Trophoblast cell (in vitro differentiated cells and primary cell): ENCODE results near the gene PRMT3.

Source experiments
- DNase-seq, 2 donors: peaks; one replicate each; pipeline ENCODE4 v3.0.0-alpha.2; 2016
- H2AFZ ChIP-seq: 2 replicates; pipeline ENCODE4 v1.6.1; 2013; ENCODE audit warnings: low read length, moderate library complexity, mild to moderate bottlenecking; ENCODE audit not compliant: insufficient read depth, poor library complexity
- H2AK5ac ChIP-seq: 2 replicates; pipeline ENCODE4 v1.6.1; 2013; ENCODE audit warnings: mild to moderate bottlenecking, low read length
- H2BK120ac ChIP-seq: 2 replicates; pipeline ENCODE4 v1.6.1; 2013; ENCODE audit warnings: low read length, mild to moderate bottlenecking, moderate library complexity; ENCODE audit not compliant: insufficient read depth, poor library complexity
- H2BK12ac ChIP-seq: 2 replicates; pipeline ENCODE4 v1.6.1; 2013; ENCODE audit warnings: mild to moderate bottlenecking, low read length, moderate library complexity
- H2BK5ac ChIP-seq: 2 replicates; pipeline ENCODE4 v1.6.1; 2013; ENCODE audit warnings: low read length, low read depth, moderate library complexity, mild to moderate bottlenecking; ENCODE audit not compliant: poor library complexity
- H3K14ac ChIP-seq: 2 replicates; pipeline ENCODE4 v1.6.1; 2013; ENCODE audit warnings: mild to moderate bottlenecking, low read length
- H3K18ac ChIP-seq: 2 replicates; pipeline ENCODE4 v1.6.1; 2013; ENCODE audit warnings: mild to moderate bottlenecking, low read length
- H3K23ac ChIP-seq: 2 replicates; pipeline ENCODE4 v1.6.1; 2013; ENCODE audit warnings: low read length
- H3K27ac ChIP-seq: 2 replicates; pipeline ENCODE4 v1.5.1; 2013; ENCODE audit warnings: low read depth, mild to moderate bottlenecking, inconsistent platforms, low read length, moderate library complexity
- H3K27me3 ChIP-seq: 2 replicates; pipeline ENCODE4 v1.6.1; 2013; ENCODE audit warnings: inconsistent platforms, mild to moderate bottlenecking, low read length, moderate library complexity; ENCODE audit not compliant: insufficient read depth
- H3K36me3 ChIP-seq, 2 experiments: 1 replicate in 1 of 2; 2 replicates in 1 of 2; pipeline ENCODE4 v1.6.1; 2013; ENCODE audit warnings: low read length in 2 of 2, mild to moderate bottlenecking in 2 of 2, moderate library complexity in 1 of 2; ENCODE audit not compliant: insufficient read depth in 2 of 2, control insufficient read depth in 1 of 2
- H3K4ac ChIP-seq: 2 replicates; pipeline ENCODE4 v1.6.1; 2013; ENCODE audit warnings: low read depth, mild to moderate bottlenecking, low read length, moderate library complexity
- H3K4me1 ChIP-seq, 2 experiments: 1 replicate in 1 of 2; 2 replicates in 1 of 2; pipeline ENCODE4 v1.6.1; 2013; ENCODE audit warnings: low read length in 2 of 2, mild to moderate bottlenecking in 2 of 2, moderate library complexity in 1 of 2; ENCODE audit not compliant: insufficient read depth in 2 of 2, control insufficient read depth in 1 of 2
- H3K4me2 ChIP-seq: 2 replicates; pipeline ENCODE4 v1.6.1; 2013; ENCODE audit warnings: inconsistent platforms, mild to moderate bottlenecking, low read length, moderate library complexity
- H3K4me3 ChIP-seq: 2 replicates; pipeline ENCODE4 v1.5.1; 2013; ENCODE audit warnings: mild to moderate bottlenecking, low read depth, low read length, inconsistent platforms
- H3K79me1 ChIP-seq: one replicate; pipeline ENCODE4 v1.6.1; 2013; ENCODE audit warnings: low read length
- H3K79me2 ChIP-seq: 2 replicates; pipeline ENCODE4 v1.6.1; 2013; ENCODE audit warnings: low read length, mild to moderate bottlenecking; ENCODE audit not compliant: control insufficient read depth, insufficient read depth, poor library complexity
- H3K9ac ChIP-seq: 2 replicates; pipeline ENCODE4 v1.6.1; 2013; ENCODE audit warnings: mild to moderate bottlenecking, low read length
- H3K9me3 ChIP-seq: 2 replicates; pipeline ENCODE4 v1.6.1; 2013; ENCODE audit warnings: low read depth, mild to moderate bottlenecking, control low read depth, inconsistent platforms, low read length; ENCODE audit not compliant: insufficient read depth
- H4K12ac ChIP-seq: 2 replicates; pipeline ENCODE4 v1.6.1; 2013; ENCODE audit warnings: low read depth, mild to moderate bottlenecking, low read length, moderate library complexity
- H4K8ac ChIP-seq: 2 replicates; pipeline ENCODE4 v1.6.1; 2013; ENCODE audit warnings: low read depth, mild to moderate bottlenecking, low read length, moderate library complexity
- H4K91ac ChIP-seq: one replicate; pipeline ENCODE4 v1.6.1; 2013; ENCODE audit warnings: low read depth, mild to moderate bottlenecking, low read length, moderate library complexity
- WGBS: extraction: QIAGEN DNeasy Blood & Tissue Kit; methylation state at CpG from one replicate; pipeline ENCODE4 v1.1.7; 2013; ENCODE audit warnings: missing lambda C conversion rate; ENCODE audit not compliant: insufficient read length, insufficient coverage; ENCODE audit errors: extremely low coverage; 5-methylcytosine and 5-hydroxymethylcytosine counted together

The PRMT3 gene

DNA sequence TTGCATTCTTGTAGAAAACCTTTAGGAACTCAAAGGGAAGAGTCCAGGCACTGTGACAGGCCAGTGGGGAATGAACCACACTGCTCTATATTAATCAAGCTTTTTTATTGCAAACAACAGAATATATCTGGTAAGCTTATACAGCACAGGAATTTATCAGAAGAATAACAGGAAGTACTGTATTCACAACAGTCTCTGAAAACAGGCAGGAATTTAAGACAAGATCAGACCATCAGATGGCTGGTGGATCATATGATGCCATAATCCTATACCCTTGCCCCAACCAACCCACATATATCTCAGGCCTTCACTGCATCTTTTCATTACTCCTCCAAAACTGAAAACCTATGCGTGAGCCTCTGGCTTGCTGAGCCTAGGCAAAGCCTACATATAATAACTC is 25.0 kb upstream of the PRMT3 start:
- Histone ChIP-seq H3K27me3 (no peaks in the 10 kb centered on the region), H3K4me3 (no peak overlapping the region), H2AK5ac (no peak overlapping the region), H3K14ac (no peak overlapping the region), H3K79me1 (peaks cover 14% of the 10 kb centered on the region), H3K4ac (no peak overlapping the region), H3K9me3 (no peaks in the 10 kb centered on the region), H4K8ac (no peak overlapping the region), H3K27ac (no peak overlapping the region), H3K36me3 (no peaks in the 10 kb centered on the region), H2AFZ (no peak overlapping the region), H3K9ac (no peak overlapping the region), H4K12ac (no peak overlapping the region), H2BK120ac (no peak overlapping the region), H3K18ac (no peak overlapping the region), H4K91ac (no peak overlapping the region), H3K4me2 (no peak overlapping the region), H3K23ac (no peak overlapping the region), H2BK5ac (no peak overlapping the region), H2BK12ac (no peak overlapping the region), H3K4me1 (peaks cover 4 to 6% of the 10 kb centered on the region in 2 experiments), H3K79me2 (peaks cover 3% of the 10 kb centered on the region)
- DNase-seq: no peak
- WGBS: no CpG with 5 or more reads among the region's 1 CpG

DNA sequence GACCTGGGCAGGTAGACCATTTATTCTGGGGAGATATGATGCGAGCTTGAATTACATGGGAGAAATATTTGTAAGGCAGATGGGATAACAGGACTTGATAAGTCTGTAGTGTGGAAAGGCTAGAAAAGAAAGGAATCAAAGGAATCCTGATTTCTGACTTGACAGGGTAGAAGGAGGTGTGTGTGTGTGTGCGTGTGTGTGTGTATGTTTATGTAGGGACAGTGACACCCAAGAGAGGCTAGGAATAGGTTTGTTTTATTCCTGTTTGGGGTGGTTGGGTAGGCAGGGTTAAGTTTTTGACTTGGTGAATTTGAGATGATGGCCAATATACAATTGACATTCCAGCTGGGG is 24.4 kb upstream of the PRMT3 start:
- no CpG with 5 or more reads among the region's 2 CpGs for WGBS

DNA sequence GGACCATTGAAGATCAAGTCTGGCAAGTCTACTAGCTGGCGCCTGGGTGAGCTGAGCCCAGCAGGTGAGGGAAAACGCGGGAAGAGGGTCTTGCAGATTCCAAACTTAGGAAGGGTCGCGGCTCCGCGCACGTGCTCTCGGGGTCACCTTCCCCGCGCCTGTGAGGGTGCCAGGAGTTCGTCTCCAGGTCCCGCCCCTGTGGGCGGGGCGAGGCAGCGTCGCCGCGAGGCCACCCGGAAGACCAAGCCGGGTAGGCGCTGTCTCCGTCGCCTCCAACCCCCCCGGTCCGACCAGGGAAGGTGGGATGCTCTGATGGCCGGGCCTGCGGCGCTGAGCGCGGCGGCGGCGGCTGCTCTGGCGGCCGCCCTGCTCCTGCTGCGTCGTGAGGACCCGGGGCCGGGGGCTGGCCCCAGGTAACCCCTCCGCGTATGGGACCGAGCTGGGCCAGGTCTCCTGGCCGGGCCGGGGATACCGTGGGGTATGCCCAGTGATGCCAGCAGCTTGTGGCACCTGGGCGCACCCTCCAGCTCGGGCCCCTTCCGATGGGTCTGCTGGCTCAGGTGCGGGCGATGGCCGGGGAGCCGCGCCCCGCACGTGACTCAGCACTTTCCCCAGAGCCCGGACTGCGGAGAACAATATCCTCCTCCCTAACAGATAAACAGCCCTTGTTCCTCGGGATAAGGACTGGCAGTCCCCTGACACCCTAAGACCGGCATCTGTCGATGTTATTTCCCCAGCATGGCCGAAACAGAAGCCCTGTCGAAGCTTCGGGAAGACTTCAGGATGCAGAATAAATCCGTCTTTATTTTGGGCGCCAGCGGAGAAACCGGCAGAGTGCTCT is 23.8 kb upstream of the PRMT3 start, which contains the start of gene HTATIP2:
Gene HTATIP2 (plus strand): TSS at position 215 of the 841 bp plus-strand sequence. CDS start 524 bp downstream, at position 739.
- Histone ChIP-seq H2BK120ac (peak within 1 kb of the TSS; percentile 82), H3K79me1 (peaks cover 14% of the 10 kb centered on the region), H2BK12ac (peak within 1 kb of the TSS; percentile 42), H3K4me2 (peak within 1 kb of the TSS; percentile 76), H3K18ac (peak within 1 kb of the TSS; percentile 71), H3K23ac (no peak within 1 kb of the TSS), H3K14ac (peak within 1 kb of the TSS; percentile 57), H3K27ac (peak within 1 kb of the TSS; percentile 39), H3K9me3 (no peaks in the 10 kb centered on the region), H3K36me3 (no peaks in the 10 kb centered on the region), H4K91ac (peak within 1 kb of the TSS; percentile 91), H2AFZ (peak within 1 kb of the TSS; percentile 84), H3K27me3 (no peaks in the 10 kb centered on the region), H4K8ac (peak within 1 kb of the TSS; percentile 90), H3K9ac (peak within 1 kb of the TSS; percentile 60), H2AK5ac (peak within 1 kb of the TSS; percentile 36), H2BK5ac (peak within 1 kb of the TSS; percentile 77), H3K4me3 (peak within 1 kb of the TSS; percentile 76), H3K4me1 (peaks cover 4 to 6% of the 10 kb centered on the region in 2 experiments), H3K79me2 (peaks cover 3% of the 10 kb centered on the region), H4K12ac (peak within 1 kb of the TSS; percentile 63), H3K4ac (peak within 1 kb of the TSS; percentile 42)
- WGBS: no CpG with 5 or more reads among the region's 68 CpGs
- peak; percentile 37 to 72 for DNase-seq

More for the DNA sequence above, 24.4 kb upstream of the PRMT3 start:
- Histone ChIP-seq H3K4me2 (peak overlapping the region; percentile 76), H2BK120ac (no peak overlapping the region), H3K9ac (no peak overlapping the region), H2BK5ac (no peak overlapping the region), H4K8ac (peak overlapping the region; percentile 90), H3K4ac (no peak overlapping the region), H2AFZ (peak overlapping the region; percentile 84), H3K14ac (no peak overlapping the region), H3K4me1 (peaks cover 4 to 6% of the 10 kb centered on the region in 2 experiments), H3K36me3 (no peaks in the 10 kb centered on the region), H3K79me2 (peaks cover 3% of the 10 kb centered on the region), H3K27ac (no peak overlapping the region), H2AK5ac (no peak overlapping the region), H3K27me3 (no peaks in the 10 kb centered on the region), H3K4me3 (peak overlapping the region; percentile 76), H4K12ac (peak overlapping the region; percentile 39), H4K91ac (no peak overlapping the region), H3K79me1 (peaks cover 14% of the 10 kb centered on the region), H3K23ac (no peak overlapping the region), H2BK12ac (no peak overlapping the region), H3K18ac (no peak overlapping the region), H3K9me3 (no peaks in the 10 kb centered on the region)
- DNase-seq: no peak

DNA sequence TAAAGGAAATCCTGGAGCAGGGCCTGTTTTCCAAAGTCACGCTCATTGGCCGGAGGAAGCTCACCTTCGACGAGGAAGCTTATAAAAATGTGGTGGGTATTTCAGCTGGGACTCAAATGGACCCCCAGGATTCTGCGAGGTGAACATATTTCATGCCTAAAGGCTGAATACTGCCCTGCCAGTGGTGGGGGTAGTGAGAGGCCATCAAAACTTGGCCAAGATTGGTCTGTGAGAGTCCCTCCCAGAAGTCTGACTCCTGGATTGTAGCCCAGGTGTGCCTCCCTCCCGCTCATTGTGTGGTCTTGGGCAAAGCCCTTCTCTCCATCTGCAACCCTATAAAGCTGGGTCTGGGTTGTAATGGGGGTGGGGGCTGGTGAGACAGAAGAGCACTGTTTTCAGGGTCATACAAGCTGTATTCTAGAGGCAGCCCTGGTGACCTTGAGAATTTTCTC is 23.1 kb upstream of the PRMT3 start:
- no peaks in the 10 kb centered on the region for H3K27me3 ChIP-seq
- H4K91ac ChIP-seq: peak overlapping the region; percentile 91
- H3K14ac ChIP-seq: peak overlapping the region; percentile 57
- no CpG with 5 or more reads among the region's 6 CpGs for WGBS
- H3K9ac ChIP-seq: no peak overlapping the region
- H2AFZ ChIP-seq: no peak overlapping the region
- H2BK5ac ChIP-seq: no peak overlapping the region
- H3K27ac ChIP-seq: no peak overlapping the region
- peak overlapping the region; percentile 4 for H3K4ac ChIP-seq
- DNase-seq: no peak
- peak overlapping the region; percentile 76 for H3K4me3 ChIP-seq
- peak overlapping the region; percentile 82 for H2BK120ac ChIP-seq
- peak overlapping the region; percentile 76 for H3K4me2 ChIP-seq
- peak overlapping the region; percentile 28 for H3K18ac ChIP-seq
- H3K79me2 ChIP-seq: peaks cover 3% of the 10 kb centered on the region
- peaks cover 4 to 6% of the 10 kb centered on the region in 2 experiments for H3K4me1 ChIP-seq
- H2BK12ac ChIP-seq: peak overlapping the region; percentile 42
- H3K79me1 ChIP-seq: peaks cover 14% of the 10 kb centered on the region
- H3K23ac ChIP-seq: no peak overlapping the region
- H3K36me3 ChIP-seq: no peaks in the 10 kb centered on the region
- H4K12ac ChIP-seq: peak overlapping the region; percentile 63
- no peaks in the 10 kb centered on the region for H3K9me3 ChIP-seq
- peak overlapping the region; percentile 36 for H2AK5ac ChIP-seq
- peak overlapping the region; percentile 90 for H4K8ac ChIP-seq
